IMR-90 (cell line): ENCODE data around the gene ADH6. TPM values are rescaled to one million over a fixed set of nuclear protein-coding genes. Genes with fewer than 3 reads are reported as not detected.
"Not testable (repeated sequence)": the region's sequence is repeated elsewhere in the genome, so short reads cannot be mapped to it uniquely, and the experiment has no call there.

Source experiments
- ATAC-seq: fragments of 200-7000 bp; cut with Tn5 transposase; 2 replicates; pipeline ENCODE4 v1.9.1; 2020; ENCODE audit warnings: low read depth, mild to moderate bottlenecking, moderate library complexity
- BruUV-seq: library from RNA; stranded (reverse); fragments of 400-500 nt; replicated peaks from 2 replicates; lab custom pipeline; 2021; lab: Mats Ljungman, UMichigan
- CTCF ChIA-PET: fragments of 300-600 bp; formaldehyde crosslinking; extraction: SDS; loops from one replicate; lab custom pipeline; 2021; ENCODE audit warnings: antibody characterized with exemption; lab: Yijun Ruan, JAX
- POLR2A ChIA-PET: fragments of 300-600 bp; sonication (Branson Sonifier 250); formaldehyde crosslinking; loops from one replicate; lab custom pipeline; 2022; ENCODE audit warnings: antibody characterized with exemption; ENCODE audit not compliant: unreplicated experiment; lab: Charles Lee
- DNase-seq: peaks from one replicate; pipeline ENCODE4 v3.0.0; 2013
- H2AFZ ChIP-seq: replicated peaks from 2 replicates; pipeline ENCODE3; 2013; ENCODE audit warnings: low read length, mild to moderate bottlenecking; ENCODE audit not compliant: poor library complexity
- H2AK5ac ChIP-seq: 2 replicates; pipeline ENCODE4 v1.6.1; 2013; ENCODE audit warnings: low read depth, low read length, inconsistent platforms
- H2AK9ac ChIP-seq: replicated peaks from 2 replicates; pipeline ENCODE3; 2013; ENCODE audit warnings: mild to moderate bottlenecking, low read depth, low read length, moderate library complexity; ENCODE audit not compliant: poor library complexity
- H2BK120ac ChIP-seq: 2 replicates; pipeline ENCODE4 v1.6.1; 2013; ENCODE audit warnings: low read depth, low read length, inconsistent platforms
- H2BK15ac ChIP-seq: 3 replicates; pipeline ENCODE4 v1.6.1; 2013; ENCODE audit warnings: low read depth, low read length, inconsistent platforms
- H2BK20ac ChIP-seq: 2 replicates; pipeline ENCODE4 v1.6.1; 2013; ENCODE audit warnings: low read depth, mild to moderate bottlenecking, inconsistent platforms, low read length, moderate library complexity
- H2BK5ac ChIP-seq: 2 replicates; pipeline ENCODE4 v1.6.1; 2013; ENCODE audit warnings: mild to moderate bottlenecking, low read depth, low read length, inconsistent platforms; ENCODE audit not compliant: poor library complexity, severe bottlenecking
- H3K14ac ChIP-seq: replicated peaks from 2 replicates; pipeline ENCODE4 v1.6.1; 2013; ENCODE audit warnings: low read depth, low read length, inconsistent platforms
- H3K18ac ChIP-seq: 2 replicates; pipeline ENCODE4 v1.6.1; 2013; ENCODE audit warnings: low read depth, low read length, control low read depth
- H3K23ac ChIP-seq: 2 replicates; pipeline ENCODE4 v1.6.1; 2013; ENCODE audit warnings: low read depth, low read length, inconsistent platforms
- H3K27ac ChIP-seq: 2 replicates; pipeline ENCODE4 v1.5.1; 2013; ENCODE audit warnings: mild to moderate bottlenecking, control low read depth, low read length; ENCODE audit not compliant: insufficient read depth
- H3K27me3 ChIP-seq: 2 replicates; pipeline ENCODE4 v1.6.1; 2013; ENCODE audit warnings: low read length; ENCODE audit not compliant: control insufficient read depth, insufficient read depth
- H3K36me3 ChIP-seq: 2 replicates; pipeline ENCODE4 v1.6.1; 2013; ENCODE audit warnings: low read length, mixed read lengths; ENCODE audit not compliant: control insufficient read depth, insufficient read depth
- H3K4ac ChIP-seq: 2 replicates; pipeline ENCODE4 v1.6.1; 2013; ENCODE audit warnings: low read depth, low read length, inconsistent platforms
- H3K4me1 ChIP-seq: 2 replicates; pipeline ENCODE4 v1.6.1; 2013; ENCODE audit warnings: low read length, mixed read lengths; ENCODE audit not compliant: control insufficient read depth, insufficient read depth
- H3K4me2 ChIP-seq: 2 replicates; pipeline ENCODE4 v1.6.1; 2013; ENCODE audit warnings: low read depth, mild to moderate bottlenecking, control low read depth, low read length, moderate library complexity
- H3K4me3 ChIP-seq: 2 replicates; pipeline ENCODE4 v1.5.1; 2013; ENCODE audit warnings: low read depth, mild to moderate bottlenecking, control low read depth, low read length, moderate library complexity; ENCODE audit not compliant: insufficient read depth
- H3K56ac ChIP-seq: 2 replicates; pipeline ENCODE4 v1.6.1; 2013; ENCODE audit warnings: low read length, inconsistent platforms; ENCODE audit not compliant: insufficient read depth; ENCODE audit errors: extremely low read depth
- H3K79me1 ChIP-seq, 2 experiments: 2 replicates each; pipeline ENCODE4 v1.6.1; 2013; ENCODE audit warnings: low read length in 2 of 2, inconsistent platforms in 1 of 2, low read depth in 1 of 2
- H3K9ac ChIP-seq: 2 replicates; pipeline ENCODE4 v1.6.1; 2013; ENCODE audit warnings: low read depth, low read length, control low read depth
- H3K9me1 ChIP-seq: 2 replicates; pipeline ENCODE4 v1.6.1; 2013; ENCODE audit warnings: low read length, inconsistent platforms; ENCODE audit not compliant: insufficient read depth
- H3K9me3 ChIP-seq: 2 replicates; pipeline ENCODE4 v1.6.1; 2013; ENCODE audit warnings: low read length; ENCODE audit not compliant: control insufficient read depth, insufficient read depth
- H4K20me1 ChIP-seq: 2 replicates; pipeline ENCODE4 v1.6.1; 2013; ENCODE audit warnings: low read length, inconsistent platforms; ENCODE audit not compliant: insufficient read depth
- H4K5ac ChIP-seq: 2 replicates; pipeline ENCODE4 v1.6.1; 2013; ENCODE audit warnings: mild to moderate bottlenecking, low read depth, low read length, control low read depth
- H4K8ac ChIP-seq, 2 experiments: 2 replicates each; pipeline ENCODE4 v1.6.1; 2013; ENCODE audit warnings: low read depth in 2 of 2, low read length in 2 of 2, control low read depth in 1 of 2, inconsistent platforms in 1 of 2
- H4K91ac ChIP-seq: 2 replicates; pipeline ENCODE4 v1.6.1; 2013; ENCODE audit warnings: low read depth, low read length, inconsistent platforms; ENCODE audit not compliant: insufficient read depth
- BHLHE40 ChIP-seq: fragments of 150-350 bp; IDR thresholded peaks from 2 replicates; pipeline ENCODE4 v1.6.1; 2016; ENCODE audit warnings: mild to moderate bottlenecking, low read depth, low read length
- CTCF ChIP-seq: conservative IDR thresholded peaks from 2 replicates; pipeline ENCODE4 v1.5.1; 2012; ENCODE audit warnings: mild to moderate bottlenecking, low read depth, low read length, improper control_type of control experiment
- MAZ ChIP-seq: IDR thresholded peaks from 2 replicates; pipeline ENCODE4 v1.6.1; 2012; ENCODE audit warnings: low read depth, mild to moderate bottlenecking, low read length, improper control_type of control experiment, moderate library complexity, borderline replicate concordance
- MXI1 ChIP-seq: IDR thresholded peaks from 2 replicates; pipeline ENCODE4 v1.6.1; 2012; ENCODE audit warnings: low read depth, mild to moderate bottlenecking, low read length, moderate library complexity, borderline replicate concordance
- NFE2L2 ChIP-seq: fragments of 150-350 bp; IDR thresholded peaks from 2 replicates; pipeline ENCODE4 v1.6.1; 2016; ENCODE audit warnings: low read depth, mild to moderate bottlenecking, low read length
- POLR2A ChIP-seq: IDR thresholded peaks from 2 replicates; pipeline ENCODE4 v1.6.1; 2012; ENCODE audit warnings: mild to moderate bottlenecking, low read depth, low read length
- RAD21 ChIP-seq: IDR thresholded peaks from 2 replicates; pipeline ENCODE4 v1.6.1; 2012; ENCODE audit warnings: low read length, improper control_type of control experiment
- WGBS, 2 experiments: methylation state at CpG; one replicate each; pipeline versions ENCODE4 v1.1.5 to v1.1.7; 2013; ENCODE audit warnings: missing lambda C conversion rate in 2 of 2; ENCODE audit not compliant: insufficient read length in 1 of 2; ENCODE audit errors: extremely low coverage in 2 of 2; 5-methylcytosine and 5-hydroxymethylcytosine counted together
- dilution Hi-C: fragments of 300-500 bp; cut with HindIII; formaldehyde crosslinking; loops from one replicate; pipeline ENCODE4 v1.14.3; 2018; ENCODE audit warnings: low sequenced_read_pairs; ENCODE audit not compliant: unreplicated experiment
- in situ Hi-C: fragments of 300-500 bp; cut with MboI; formaldehyde crosslinking; loops from 3 replicates; pipeline ENCODE4 v1.14.3; 2019; ENCODE audit warnings: low sequenced_read_pairs, inconsistent platforms, mixed read lengths
- intact Hi-C: fragments of 100-400 bp; cut with micrococcal nuclease; formaldehyde crosslinking; loops from 2 replicates; pipeline ENCODE4 v1.10.0; 2022
- polyA plus RNA-seq, 3 experiments: library from polyadenylated mRNA; depleted of rRNA; stranded (reverse); fragments of >200 nt; gene quantifications; 2 replicates each; pipeline ENCODE4 v1.2.3, GENCODE V29; 2012; ENCODE audit warnings: low replicate concordance in 1 of 3
- total RNA-seq: library from RNA; depleted of rRNA; stranded (reverse); fragments of >200 nt; gene quantifications from 2 replicates; pipeline ENCODE4 v1.2.3, GENCODE V29; 2012

The ADH6 gene
- total and polyA plus RNA-seq, 2 of the 4 experiments (the other 2 are of a cell fraction): not detected

GRCh38 chr4:99234331-99235010, 15.4 kb upstream of the ADH6 start:
- TF ChIP-seq BHLHE40 (no peak), RAD21 (no peak), CTCF (no peak), POLR2A (no peak), NFE2L2 (no peak), MAZ (no peak), MXI1 (no peak)
- H3K23ac ChIP-seq: no peak overlapping the region

GRCh38 chr4:99233397-99233796, 14.4 kb upstream of the ADH6 start:
- BruUV-seq, H3K4me1 ChIP-seq, H3K14ac ChIP-seq, H3K23ac ChIP-seq, H2BK120ac ChIP-seq, intact Hi-C loops, H4K8ac ChIP-seq, H3K4me3 ChIP-seq, H2AFZ ChIP-seq, H3K27me3 ChIP-seq, ATAC-seq, H3K9ac ChIP-seq, H2BK20ac ChIP-seq, H3K9me1 ChIP-seq, dilution Hi-C loops, H3K56ac ChIP-seq, H3K9me3 ChIP-seq, H3K27ac ChIP-seq, H2AK5ac ChIP-seq, H4K91ac ChIP-seq, H4K20me1 ChIP-seq, POLR2A ChIA-PET, H2BK15ac ChIP-seq, CTCF ChIA-PET, in situ Hi-C loops, H4K5ac ChIP-seq, H3K18ac ChIP-seq, H3K36me3 ChIP-seq, H3K4ac ChIP-seq, H3K79me1 ChIP-seq, H3K4me2 ChIP-seq, H2BK5ac ChIP-seq, H2AK9ac ChIP-seq, DNase-seq: not testable (repeated sequence)
- WGBS, 2 experiments: 60% methylated on average over 1 of the region's 2 CpGs; no CpG with 5 or more reads in 1 of the 2 experiments

More at GRCh38 chr4:99234331-99235010, 15.4 kb upstream of the ADH6 start:
- H2AK5ac ChIP-seq: no peak overlapping the region
- H3K4me2 ChIP-seq: no peak overlapping the region
- ChIA-PET CTCF (no interaction called here), POLR2A (no interaction called here)
- H3K36me3 ChIP-seq: no peaks in the 10 kb centered on the region
- no TSS peak for BruUV-seq
- H2BK15ac ChIP-seq: no peak overlapping the region
- no CpG with 5 or more reads among the region's 2 CpGs for WGBS, 2 experiments
- H4K20me1 ChIP-seq: no peaks in the 10 kb centered on the region
- H2BK120ac ChIP-seq: no peak overlapping the region
- no peak for DNase-seq
- H2AFZ ChIP-seq: peak overlapping the region; percentile 52
- no peak for ATAC-seq
- dilution Hi-C loops: no loop called here
- no peaks in the 10 kb centered on the region for H3K79me1 ChIP-seq
- H3K18ac ChIP-seq: no peak overlapping the region
- no peak overlapping the region for H3K56ac ChIP-seq
- no peak overlapping the region for H4K91ac ChIP-seq
- intact Hi-C loops: no loop called here
- no peak overlapping the region for H3K4me3 ChIP-seq
- H3K9me1 ChIP-seq: no peaks in the 10 kb centered on the region
- H4K5ac ChIP-seq: no peak overlapping the region
- H3K4me1 ChIP-seq: no peaks in the 10 kb centered on the region
- H3K27ac ChIP-seq: no peak overlapping the region
- H3K9ac ChIP-seq: no peak overlapping the region
- H3K9me3 ChIP-seq: no peaks in the 10 kb centered on the region
- in situ Hi-C loops: no loop called here
- H2BK20ac ChIP-seq: no peak overlapping the region
- H2BK5ac ChIP-seq: no peak overlapping the region
- no peak overlapping the region for H3K14ac ChIP-seq
- no peak overlapping the region for H3K4ac ChIP-seq
- H2AK9ac ChIP-seq: no peak overlapping the region
- H3K27me3 ChIP-seq: no peaks in the 10 kb centered on the region
- no peak overlapping the region for H4K8ac ChIP-seq
